ENCODE results near the gene STX16. TPM values are rescaled to one million over a fixed set of nuclear protein-coding genes. Genes with fewer than 3 reads are reported as not detected.

STX16 gene
- total and polyA plus RNA-seq, 9 of the 15 experiments (the other 6 are each of a cell fraction or from before 2014, with no cell fraction given): 4.4 to 43.5 (median 14.7) TPM

DNA sequence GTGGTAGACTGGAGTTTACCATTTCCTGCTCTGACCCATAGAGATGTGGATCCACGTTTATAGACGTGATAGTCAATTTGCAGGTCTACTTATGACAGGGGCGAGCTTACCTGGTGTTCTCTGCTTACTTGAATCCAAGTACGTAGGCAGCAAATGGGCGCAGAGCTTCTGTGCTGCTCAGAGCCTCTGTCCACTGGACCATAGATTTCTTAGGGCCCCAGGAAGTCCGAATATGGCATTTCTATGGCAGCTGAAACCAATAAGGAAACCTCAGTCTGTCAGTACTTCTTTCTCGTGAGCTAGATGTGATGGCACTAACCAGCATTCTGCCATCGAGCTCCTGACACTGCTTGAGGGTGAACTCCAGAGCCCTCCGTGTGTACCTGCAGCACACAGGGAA, 22.0 kb downstream of the STX16 start (continued):
- TF ChIP-seq MGA (IDR thresholded peaks at IDR 0.05) (no peak), KAT7 (CRISPR knock-in tag; IDR thresholded peaks at IDR 0.05; ENCODE audit: borderline replicate concordance) (no peak), DMBX1 (CRISPR knock-in tag; IDR thresholded peaks at IDR 0.05; ENCODE audit: borderline replicate concordance) (no peak), ZNF280A (IDR thresholded peaks at IDR 0.05; ENCODE audit: low read depth, partially characterized antibody) (no peak), REST (IDR thresholded peaks at IDR 0.05; ENCODE audit: borderline replicate concordance) (no peak), REST (CRISPR knock-in tag; IDR thresholded peaks at IDR 0.05; ENCODE audit: low read depth) (no peak), SMAD4 (CRISPR knock-in tag; conservative IDR thresholded peaks at IDR 0.05) (no peak)
